Loucy (cell line): ENCODE data around the gene ESPL1.

ENCODE experiments used
- CTCF ChIP-seq: fragments of 200-600 bp; sonication (generic); conservative IDR thresholded peaks from 2 replicates; pipeline ENCODE4 v1.5.1; 2014; ENCODE audit warnings: mild to moderate bottlenecking, antibody characterized with exemption, low read length
- EZH2phosphoT487 ChIP-seq: fragments of 200-600 bp; IDR thresholded peaks from 2 replicates; pipeline ENCODE4 v1.6.1; 2018; ENCODE audit warnings: antibody characterized with exemption, mild to moderate bottlenecking, moderate library complexity, borderline replicate concordance

- TF ChIP-seq CTCF, result no peak
- no peak for TF ChIP-seq EZH2phosphoT487
Measured at GRCh38 chr12:53334822-53335221, 66.7 kb downstream of the ESPL1 start.
